HepG2 (cell line): Measurements from ENCODE around the gene STK10. TPM values are rescaled to one million over a fixed set of nuclear protein-coding genes. Genes with fewer than 3 reads are reported as not detected.

ENCODE experiments used
- CREB1 ChIP-seq, 2 experiments: fragments of 450-650 bp in 1 of 2; IDR thresholded peaks; 2 replicates each; pipeline ENCODE4 v1.6.1; 2016 to 2017; ENCODE audit warnings: control low read depth in 1 of 2, mild to moderate bottlenecking in 1 of 2, missing compliant biosample characterization in 1 of 2, missing genetic modification characterization in 1 of 2
- KLF16 ChIP-seq, 2 experiments: sonication (generic) in 1 of 2; formaldehyde crosslinking in 1 of 2; IDR thresholded peaks; 2 replicates each; pipeline versions ENCODE4 v1.6.1 to v1.8.0; 2016 to 2023; ENCODE audit warnings: missing genetic modification reagents in 2 of 2, missing compliant biosample characterization in 1 of 2
- NAIF1 ChIP-seq: sonication (generic); formaldehyde crosslinking; IDR thresholded peaks from 2 replicates; pipeline ENCODE4 v1.5.0; 2020; ENCODE audit warnings: mild to moderate bottlenecking, missing genetic modification reagents, borderline replicate concordance
- NRL ChIP-seq: sonication (generic); formaldehyde crosslinking; IDR thresholded peaks from 2 replicates; pipeline ENCODE4 v1.5.0; 2020; ENCODE audit warnings: missing genetic modification reagents, mild to moderate bottlenecking, moderate library complexity, borderline replicate concordance
- RXRA ChIP-seq: sonication (generic); formaldehyde crosslinking; IDR thresholded peaks from 2 replicates; pipeline ENCODE4 v1.5.1; 2020; ENCODE audit warnings: missing genetic modification reagents
- SAP130 ChIP-seq: IDR thresholded peaks from 2 replicates; pipeline ENCODE4 v1.6.1; 2016; ENCODE audit warnings: low read depth
- SOX6 ChIP-seq, 2 experiments: fragments of 450-650 bp in 1 of 2; sonication (generic) in 1 of 2; formaldehyde crosslinking in 1 of 2; IDR thresholded peaks; 2 replicates each; pipeline versions ENCODE4 v1.4.0 to v1.6.1; 2017 to 2020; ENCODE audit warnings: antibody characterized with exemption in 1 of 2, mild to moderate bottlenecking in 1 of 2, missing genetic modification reagents in 1 of 2
- SP1 ChIP-seq, 2 experiments: fragments of 450-650 bp in 1 of 2; sonication (generic) in 1 of 2; formaldehyde crosslinking in 1 of 2; IDR thresholded peaks; 2 replicates each; pipeline versions ENCODE4 v1.4.0 to v1.6.1; 2016 to 2020; ENCODE audit warnings: missing genetic modification reagents in 1 of 2
- STAT5B ChIP-seq: sonication (generic); formaldehyde crosslinking; IDR thresholded peaks from 2 replicates; pipeline ENCODE4 v1.4.0; 2020; ENCODE audit warnings: missing genetic modification reagents
- ZBTB7A ChIP-seq: sonication (generic); formaldehyde crosslinking; IDR thresholded peaks from 2 replicates; pipeline ENCODE4 v1.8.0; 2022; ENCODE audit warnings: mild to moderate bottlenecking, missing genetic modification reagents
- ZEB1 ChIP-seq: IDR thresholded peaks from 2 replicates; pipeline ENCODE4 v1.6.1; 2012; ENCODE audit warnings: mild to moderate bottlenecking, low read depth, inconsistent platforms; ENCODE audit not compliant: insufficient replicate concordance
- ZFYVE20 ChIP-seq: sonication (generic); formaldehyde crosslinking; IDR thresholded peaks from 2 replicates; pipeline ENCODE4 v1.8.0; 2023; ENCODE audit warnings: low read depth, mild to moderate bottlenecking, moderate library complexity, missing genetic modification reagents, borderline replicate concordance
- ZMYM2 ChIP-seq: sonication (generic); formaldehyde crosslinking; IDR thresholded peaks from 2 replicates; pipeline ENCODE4 v1.8.0; 2022; ENCODE audit warnings: mild to moderate bottlenecking, missing genetic modification reagents
- ZNF230 ChIP-seq: sonication (generic); formaldehyde crosslinking; IDR thresholded peaks from 2 replicates; pipeline ENCODE4 v1.4.0; 2020; ENCODE audit warnings: mild to moderate bottlenecking, missing genetic modification reagents
- ZNF24 ChIP-seq: fragments of 450-650 bp; IDR thresholded peaks from 2 replicates; pipeline ENCODE4 v1.6.1; 2017; ENCODE audit warnings: antibody characterized with exemption, mild to moderate bottlenecking
- ZNF253 ChIP-seq: sonication (generic); formaldehyde crosslinking; IDR thresholded peaks from 2 replicates; pipeline ENCODE4 v1.8.0; 2022; ENCODE audit warnings: mild to moderate bottlenecking, missing genetic modification reagents, borderline replicate concordance
- ZNF432 ChIP-seq: sonication (generic); formaldehyde crosslinking; IDR thresholded peaks from 2 replicates; pipeline ENCODE4 v1.5.0; 2020; ENCODE audit warnings: missing genetic modification reagents, mild to moderate bottlenecking, borderline replicate concordance
- ZNF761 ChIP-seq: sonication (generic); formaldehyde crosslinking; conservative IDR thresholded peaks from 2 replicates; pipeline ENCODE4 v1.4.0; 2020; ENCODE audit warnings: mild to moderate bottlenecking, missing genetic modification reagents
- polyA plus RNA-seq, 8 experiments: library from polyadenylated mRNA; depleted of rRNA in 3 of 8; stranded (reverse) in 7 of 8; unstranded in 1 of 8; fragments of >200 nt; fragmentation: Illumina TruSeq in 4 of 8; extraction: Trizol in 4 of 8; gene quantifications; 2 replicates each; pipeline versions ENCODE4 v1.2.1 to v1.2.3, GENCODE V29; 2011 to 2016; ENCODE audit warnings: low read depth in 4 of 8, missing spikeins in 1 of 8, mixed read lengths in 1 of 8; ENCODE audit not compliant: insufficient read depth in 1 of 8
- total RNA-seq, 5 experiments: library from RNA; depleted of rRNA; stranded (reverse); fragments of >200 nt; fragmentation: Illumina TruSeq; extraction: Trizol; gene quantifications; 2 replicates each; pipeline ENCODE4 v1.2.3, GENCODE V29; 2016; ENCODE audit warnings: low read depth in 1 of 5
- TF ChIP-seq, protein P1 (sequence below): sonication (generic); formaldehyde crosslinking; IDR thresholded peaks from 2 replicates; pipeline ENCODE4 v1.8.0; 2022; ENCODE audit warnings: mild to moderate bottlenecking, missing genetic modification reagents, borderline replicate concordance
- TF ChIP-seq, protein P2 (sequence below): sonication (generic); formaldehyde crosslinking; IDR thresholded peaks from 2 replicates; pipeline ENCODE4 v1.4.0; 2020; ENCODE audit warnings: mild to moderate bottlenecking, missing genetic modification reagents, borderline replicate concordance
- TF ChIP-seq, protein P3 (sequence below): sonication (generic); formaldehyde crosslinking; IDR thresholded peaks from 2 replicates; pipeline ENCODE4 v1.4.0; 2020; ENCODE audit warnings: missing genetic modification reagents
- TF ChIP-seq, protein P4 (sequence below): sonication (generic); formaldehyde crosslinking; IDR thresholded peaks from 2 replicates; pipeline ENCODE4 v1.4.0; 2020; ENCODE audit warnings: mild to moderate bottlenecking, low read depth, missing genetic modification reagents

Gene STK10
- total and polyA plus RNA-seq, 2 of the 13 experiments (the other 11 are each of a cell fraction or from before 2014, with no cell fraction given) = 7.0 to 7.2 TPM

DNA sequence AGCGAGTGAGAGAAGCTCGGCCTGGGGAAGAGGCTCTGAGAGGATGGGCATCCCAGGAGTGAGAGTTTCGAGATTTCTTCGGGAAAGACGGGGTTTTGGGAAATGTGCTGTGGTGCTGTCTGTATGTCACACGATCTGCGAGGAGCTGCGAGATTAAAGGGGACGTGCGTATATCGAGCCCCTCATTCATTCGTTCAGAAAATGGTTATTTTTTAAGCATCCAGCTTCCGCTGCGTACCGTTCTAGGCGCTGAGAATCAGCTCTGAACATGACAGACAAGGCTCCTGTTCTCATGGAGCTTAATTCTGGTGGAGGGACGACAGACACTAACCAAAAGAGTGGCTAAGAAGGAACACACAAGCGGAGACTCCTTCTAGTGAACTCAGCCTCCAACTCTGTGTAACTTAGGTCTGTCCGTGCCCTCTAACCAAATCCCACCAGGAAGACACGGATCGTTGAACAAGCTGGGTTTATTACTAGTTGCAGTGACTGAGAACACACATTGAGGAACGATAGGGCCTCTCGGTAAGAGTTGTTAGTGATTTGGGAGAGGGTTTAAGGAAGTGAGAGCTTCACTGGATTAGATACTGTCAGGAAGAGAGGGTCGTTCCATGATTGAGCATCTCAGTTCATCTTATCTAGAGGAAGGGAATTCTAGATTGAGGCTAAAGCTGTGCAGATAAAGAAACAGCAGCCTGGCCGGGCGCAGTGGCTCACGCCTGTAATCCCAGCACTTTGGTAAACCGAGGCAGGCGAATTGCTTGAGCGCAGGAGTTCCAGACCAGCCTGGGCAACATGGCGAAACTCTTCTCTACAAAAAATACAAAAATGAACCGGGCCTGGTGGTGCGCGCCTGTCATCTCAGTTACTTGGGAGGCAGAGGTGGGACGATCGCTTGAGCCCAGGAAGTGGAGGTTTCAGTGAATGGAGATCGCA, 180.6 kb downstream of the STK10 start (continued):
- no peak for TF ChIP-seq ZNF432 (CRISPR knock-in tag)
- TF ChIP-seq KLF16 (CRISPR knock-in tag; IDR thresholded peaks at IDR 0.05) = peak in 1 of 2 experiments; percentile 6; a peak in 1 of 4 replicates
- TF ChIP-seq ZNF761 (CRISPR knock-in tag) = 0 out of 2 replicates have a peak, but pooled peaks have one; percentile 58
- TF ChIP-seq, protein P1, sequence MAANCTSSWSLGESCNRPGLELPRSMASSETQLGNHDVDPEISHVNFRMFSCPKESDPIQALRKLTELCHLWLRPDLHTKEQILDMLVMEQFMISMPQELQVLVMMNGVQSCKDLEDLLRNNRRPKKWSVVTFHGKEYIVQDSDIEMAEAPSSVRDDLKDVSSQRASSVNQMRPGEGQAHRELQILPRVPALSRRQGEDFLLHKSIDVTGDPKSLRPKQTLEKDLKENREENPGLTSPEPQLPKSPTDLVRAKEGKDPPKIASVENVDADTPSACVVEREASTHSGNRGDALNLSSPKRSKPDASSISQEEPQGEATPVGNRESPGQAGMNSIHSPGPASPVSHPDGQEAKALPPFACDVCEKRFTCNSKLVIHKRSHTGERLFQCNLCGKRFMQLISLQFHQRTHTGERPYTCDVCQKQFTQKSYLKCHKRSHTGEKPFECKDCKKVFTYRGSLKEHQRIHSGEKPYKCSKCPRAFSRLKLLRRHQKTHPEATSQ (CRISPR knock-in tag) = peak; percentile 17; the same call in 1 of the 2 replicates
- TF ChIP-seq, protein P2, sequence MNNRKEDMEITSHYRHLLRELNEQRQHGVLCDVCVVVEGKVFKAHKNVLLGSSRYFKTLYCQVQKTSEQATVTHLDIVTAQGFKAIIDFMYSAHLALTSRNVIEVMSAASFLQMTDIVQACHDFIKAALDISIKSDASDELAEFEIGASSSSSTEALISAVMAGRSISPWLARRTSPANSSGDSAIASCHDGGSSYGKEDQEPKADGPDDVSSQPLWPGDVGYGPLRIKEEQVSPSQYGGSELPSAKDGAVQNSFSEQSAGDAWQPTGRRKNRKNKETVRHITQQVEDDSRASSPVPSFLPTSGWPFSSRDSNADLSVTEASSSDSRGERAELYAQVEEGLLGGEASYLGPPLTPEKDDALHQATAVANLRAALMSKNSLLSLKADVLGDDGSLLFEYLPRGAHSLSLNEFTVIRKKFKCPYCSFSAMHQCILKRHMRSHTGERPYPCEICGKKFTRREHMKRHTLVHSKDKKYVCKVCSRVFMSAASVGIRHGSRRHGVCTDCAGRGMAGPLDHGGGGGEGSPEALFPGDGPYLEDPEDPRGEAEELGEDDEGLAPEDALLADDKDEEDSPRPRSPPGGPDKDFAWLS (CRISPR knock-in tag) = no peak
- no peak for TF ChIP-seq CREB1 (IDR thresholded peaks at IDR 0.05)
- TF ChIP-seq CREB1 (CRISPR knock-in tag; IDR thresholded peaks at IDR 0.05) = peak; percentile 51; the same call in 1 of the 2 replicates
- peak; percentile 84 for TF ChIP-seq ZNF24
- TF ChIP-seq ZNF230 (CRISPR knock-in tag) = peak; percentile 77; the same call in 1 of the 2 replicates
- peak; percentile 24; the same call in 1 of the 2 replicates for TF ChIP-seq ZMYM2 (CRISPR knock-in tag)
- no peak for TF ChIP-seq RXRA
- peak; percentile 87 for TF ChIP-seq ZEB1
- TF ChIP-seq ZFYVE20 (CRISPR knock-in tag) = no peak
- 0 out of 2 replicates have a peak, but pooled peaks have one; percentile 70 for TF ChIP-seq NRL (CRISPR knock-in tag)
- TF ChIP-seq, protein P3, sequence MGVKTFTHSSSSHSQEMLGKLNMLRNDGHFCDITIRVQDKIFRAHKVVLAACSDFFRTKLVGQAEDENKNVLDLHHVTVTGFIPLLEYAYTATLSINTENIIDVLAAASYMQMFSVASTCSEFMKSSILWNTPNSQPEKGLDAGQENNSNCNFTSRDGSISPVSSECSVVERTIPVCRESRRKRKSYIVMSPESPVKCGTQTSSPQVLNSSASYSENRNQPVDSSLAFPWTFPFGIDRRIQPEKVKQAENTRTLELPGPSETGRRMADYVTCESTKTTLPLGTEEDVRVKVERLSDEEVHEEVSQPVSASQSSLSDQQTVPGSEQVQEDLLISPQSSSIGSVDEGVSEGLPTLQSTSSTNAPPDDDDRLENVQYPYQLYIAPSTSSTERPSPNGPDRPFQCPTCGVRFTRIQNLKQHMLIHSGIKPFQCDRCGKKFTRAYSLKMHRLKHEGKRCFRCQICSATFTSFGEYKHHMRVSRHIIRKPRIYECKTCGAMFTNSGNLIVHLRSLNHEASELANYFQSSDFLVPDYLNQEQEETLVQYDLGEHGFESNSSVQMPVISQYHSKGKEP (CRISPR knock-in tag) = 0 out of 2 replicates have a peak, but pooled peaks have one; percentile 26
- TF ChIP-seq ZBTB7A = peak; percentile 32; the same call in 1 of the 2 replicates
- peak; percentile 84; the same call in 1 of the 2 replicates for TF ChIP-seq NAIF1 (CRISPR knock-in tag)
- peak; percentile 23 for TF ChIP-seq SAP130 (CRISPR knock-in tag)
- TF ChIP-seq, protein P4, sequence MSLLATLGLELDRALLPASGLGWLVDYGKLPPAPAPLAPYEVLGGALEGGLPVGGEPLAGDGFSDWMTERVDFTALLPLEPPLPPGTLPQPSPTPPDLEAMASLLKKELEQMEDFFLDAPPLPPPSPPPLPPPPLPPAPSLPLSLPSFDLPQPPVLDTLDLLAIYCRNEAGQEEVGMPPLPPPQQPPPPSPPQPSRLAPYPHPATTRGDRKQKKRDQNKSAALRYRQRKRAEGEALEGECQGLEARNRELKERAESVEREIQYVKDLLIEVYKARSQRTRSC (CRISPR knock-in tag) = 0 out of 2 replicates have a peak, but pooled peaks have one; percentile 40
- no peak for TF ChIP-seq ZNF253 (CRISPR knock-in tag)
- TF ChIP-seq SP1 (IDR thresholded peaks at IDR 0.05) = no peak
- 0 out of 2 replicates have a peak, but pooled peaks have one; percentile 2 for TF ChIP-seq SP1 (CRISPR knock-in tag; IDR thresholded peaks at IDR 0.05)
- TF ChIP-seq STAT5B = no peak
- TF ChIP-seq SOX6 (IDR thresholded peaks at IDR 0.05) = no peak
- 0 out of 2 replicates have a peak, but pooled peaks have one; percentile 6 for TF ChIP-seq SOX6 (CRISPR knock-in tag; IDR thresholded peaks at IDR 0.05)
